HuH-7.5 (cell line): ENCODE results near the gene RAI2.

Experiments
- DNase-seq: peaks from one replicate; pipeline ENCODE4 v3.0.0; 2011; ENCODE audit warnings: low spot score

Gene RAI2

DNA sequence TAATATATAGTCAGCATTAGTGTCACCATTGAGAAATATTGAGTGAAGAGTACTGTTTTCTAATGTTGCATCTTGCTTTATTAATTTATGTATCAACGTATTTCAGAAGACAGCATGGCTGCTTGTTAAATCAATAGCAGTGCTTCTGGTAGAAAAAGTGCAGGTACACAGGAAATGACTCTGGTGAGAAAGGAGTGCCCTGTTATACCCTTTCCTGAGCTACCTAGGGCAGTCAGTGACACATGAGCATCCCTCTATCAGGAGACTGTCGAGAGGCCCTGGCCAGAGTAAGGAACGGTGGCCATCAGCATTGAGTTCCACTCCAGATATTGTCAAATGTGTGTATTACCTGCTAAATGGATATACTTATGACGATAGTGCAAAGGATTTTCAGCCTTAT, 81.7 kb downstream of the RAI2 start:
- no peak for DNase-seq

DNA sequence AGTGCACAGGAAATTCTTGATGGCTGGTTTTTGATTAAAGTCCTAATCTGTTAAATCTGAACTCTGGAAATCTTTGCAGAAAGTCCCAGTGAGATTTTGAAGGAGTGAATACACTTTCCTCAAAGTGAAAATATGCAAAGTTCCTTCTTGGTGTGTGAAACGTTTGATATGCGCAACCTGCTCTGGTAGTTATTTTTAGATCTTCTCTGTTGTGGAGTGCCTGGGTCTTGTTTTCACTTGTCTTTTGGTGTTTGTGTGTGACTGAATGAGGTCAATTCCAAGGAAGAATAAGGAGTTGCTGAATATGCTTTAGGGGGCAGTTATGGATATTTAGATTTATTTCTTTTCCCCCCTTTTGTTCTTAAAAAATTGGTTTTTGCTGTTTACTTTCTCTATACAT, 82.1 kb downstream of the RAI2 start:
- no peak for DNase-seq

DNA sequence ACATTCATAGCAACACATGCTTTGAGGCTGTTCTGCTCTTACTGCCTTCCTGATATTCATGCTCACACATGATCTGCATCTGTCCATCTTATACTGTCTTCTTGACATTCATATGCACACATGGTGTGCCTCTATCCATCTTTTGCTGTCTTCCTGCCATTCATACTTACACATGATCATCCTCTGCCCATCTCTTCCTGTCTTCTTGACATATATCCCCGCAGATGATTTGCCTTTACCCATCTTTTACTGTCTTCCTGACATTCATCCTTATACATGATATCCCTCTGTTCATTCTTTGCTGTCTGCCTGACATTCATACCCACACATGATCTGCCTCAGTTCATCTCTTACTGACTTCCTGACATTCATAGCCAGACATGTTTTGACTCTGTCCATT, 87.0 kb downstream of the RAI2 start:
- no peak for DNase-seq

DNA sequence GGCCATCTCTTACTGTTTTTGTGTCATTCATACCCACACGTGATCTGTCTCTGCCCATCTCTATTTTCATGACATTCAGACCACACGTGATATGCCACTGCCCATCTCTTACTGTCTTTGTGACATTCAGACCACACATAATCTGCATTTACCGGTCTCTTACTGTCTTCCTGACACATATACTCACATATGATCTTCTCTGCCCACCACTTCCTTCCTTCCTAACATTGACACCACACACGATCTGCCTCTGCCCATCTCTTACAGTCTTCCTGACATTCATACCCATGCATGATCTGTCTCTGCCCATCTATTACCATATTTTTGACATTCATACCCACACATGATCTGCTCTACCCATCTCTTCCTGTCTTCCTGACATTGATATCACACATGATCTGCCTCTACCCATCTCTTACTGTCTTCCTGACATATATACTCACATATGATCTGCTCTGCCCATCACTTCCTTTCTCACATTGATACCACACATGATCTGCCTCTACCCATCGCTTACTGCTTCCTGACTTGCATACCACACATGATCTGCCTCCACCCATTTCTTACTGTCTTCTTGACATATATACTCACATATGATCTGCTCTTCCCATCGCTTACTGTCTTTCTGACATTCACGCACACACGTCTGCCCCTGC, 87.7 kb downstream of the RAI2 start:
- DNase-seq: no peak

DNA sequence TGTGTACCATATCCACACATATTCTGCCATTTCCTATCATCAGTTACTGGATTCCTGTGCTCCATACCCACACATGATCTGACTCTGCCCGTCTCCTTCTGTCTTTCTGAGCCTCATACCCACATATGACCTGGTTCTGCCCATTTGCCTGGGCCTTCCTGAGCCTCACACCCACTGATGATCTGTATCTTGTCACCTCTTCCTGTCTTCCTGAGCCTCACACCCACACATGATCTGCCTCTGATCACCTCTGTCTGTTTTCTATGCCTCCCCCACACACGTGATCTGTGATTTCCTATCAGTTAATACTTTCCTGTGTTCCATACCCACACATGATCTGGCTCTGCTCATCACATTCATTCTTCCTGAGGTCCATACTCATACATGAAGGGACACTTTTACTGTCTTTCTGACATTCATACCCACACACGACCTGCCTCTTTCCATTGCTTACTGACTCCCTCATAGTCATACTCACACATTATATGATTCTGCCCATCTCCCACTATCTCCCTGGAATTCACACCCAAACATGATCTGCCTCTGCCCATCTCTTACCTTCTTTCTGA, 91.3 kb downstream of the RAI2 start:
- no peak for DNase-seq

DNA sequence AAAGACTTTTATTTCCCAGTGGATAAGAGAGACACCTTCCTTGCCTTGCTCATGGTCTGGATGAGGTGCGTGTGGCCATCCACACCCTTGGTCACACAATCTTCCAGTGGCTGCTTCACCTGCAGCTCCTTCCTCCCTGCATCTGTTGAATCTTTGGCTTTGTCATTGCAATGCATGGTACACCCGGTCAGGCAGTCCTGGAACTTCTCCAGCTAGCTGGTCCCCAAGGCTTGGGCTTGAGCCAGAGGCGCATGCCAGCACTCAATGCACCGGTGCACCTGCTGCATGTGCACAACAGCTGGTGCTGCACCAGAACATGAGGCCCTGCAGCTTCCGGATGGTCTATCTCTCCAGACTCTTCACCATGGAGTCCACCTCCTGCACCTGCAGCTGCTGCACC, 92.1 kb downstream of the RAI2 start:
- DNase-seq: no peak

DNA sequence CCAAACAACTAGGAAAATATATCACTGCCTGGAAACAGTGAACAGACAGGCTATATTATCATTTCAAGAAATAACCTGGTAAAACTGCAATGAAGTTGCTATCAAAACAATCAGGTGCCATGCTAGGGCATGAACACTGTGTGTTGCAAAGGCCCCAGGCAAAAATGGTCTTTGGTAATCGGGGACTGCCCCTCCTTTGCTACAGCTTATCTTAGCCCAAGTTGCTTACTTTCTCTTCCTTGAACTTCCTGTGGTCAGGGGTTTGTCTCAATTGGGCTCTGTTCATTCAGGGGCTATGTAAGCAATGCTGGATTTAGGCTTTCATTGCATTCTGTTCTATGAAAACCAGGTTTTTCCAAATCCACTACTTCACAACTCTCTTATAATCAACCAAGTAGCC, 93.4 kb downstream of the RAI2 start:
- no peak for DNase-seq

DNA sequence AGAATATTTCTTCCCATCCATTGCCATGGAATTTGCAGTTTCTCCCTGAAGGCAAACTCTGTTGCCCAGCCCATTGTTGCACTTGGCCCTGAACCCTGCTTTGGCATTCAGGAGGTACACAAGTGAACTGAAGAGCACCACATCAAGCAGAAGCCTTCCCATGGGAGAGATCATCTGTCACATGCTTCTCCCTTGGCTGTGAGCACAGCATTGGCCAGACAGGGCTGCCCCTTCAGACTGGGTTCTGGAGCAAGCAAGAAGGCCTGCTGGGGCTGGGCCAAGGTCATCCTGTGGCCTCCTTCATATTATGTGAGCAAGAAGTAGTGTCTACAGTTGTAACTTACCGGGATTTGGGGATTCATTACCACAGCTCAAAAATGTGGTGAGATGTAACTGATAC, 101.1 kb downstream of the RAI2 start:
- no peak for DNase-seq

DNA sequence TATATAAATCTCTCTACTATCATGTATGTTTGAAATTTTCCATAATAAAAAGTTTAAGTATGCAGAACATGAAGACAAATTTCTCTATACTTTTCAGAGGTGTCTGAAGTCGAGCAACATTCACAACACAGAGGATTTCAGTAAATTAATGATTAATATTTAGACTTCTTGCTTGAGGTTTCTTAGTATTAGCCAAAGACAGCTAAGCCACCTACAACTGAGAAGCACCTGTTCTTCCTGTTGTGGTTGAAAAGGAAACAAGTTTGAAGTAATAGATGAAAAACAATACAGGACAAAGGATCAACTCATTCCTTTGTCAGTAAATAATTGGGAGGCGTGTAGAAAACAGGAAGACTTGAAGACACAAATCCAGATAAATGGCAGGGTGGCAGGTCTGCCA, 102.7 kb downstream of the RAI2 start:
- no peak for DNase-seq

DNA sequence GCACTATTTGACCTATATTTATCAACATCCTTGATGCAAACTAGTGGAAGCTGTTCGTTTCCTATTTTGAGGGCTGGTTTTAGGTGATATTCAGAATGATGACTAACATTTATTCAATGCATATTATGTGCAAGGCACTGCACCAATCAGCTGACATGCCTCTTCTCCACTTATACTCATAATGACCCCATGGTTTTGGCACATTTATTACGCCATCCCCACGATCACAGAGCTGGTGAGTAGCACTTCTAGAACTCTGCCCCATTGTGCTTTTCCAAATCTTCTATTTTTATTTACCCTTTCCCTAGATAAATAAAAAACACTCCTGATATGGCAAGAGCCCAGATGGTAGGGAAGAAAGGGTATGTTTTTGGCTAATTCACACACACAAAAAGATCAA, 110.7 kb downstream of the RAI2 start:
- DNase-seq: no peak
